Lower leg skin (tissue), 3 donors: Measurements from ENCODE around the gene TMSB10.

ENCODE experiments used
- POLR2A ChIP-seq, 2 donors: fragments of 450-650 bp; IDR thresholded peaks; one replicate each; pipeline ENCODE4 v1.6.1; 2016 to 2017; ENCODE audit warnings: antibody characterized with exemption in 2 of 2, mild to moderate bottlenecking in 1 of 2, moderate library complexity in 1 of 2
- TF ChIP-seq, protein P1 (sequence below), 3 donors: fragments of 450-650 bp; IDR thresholded peaks; one replicate each; pipeline ENCODE4 v1.5.1; 2016; ENCODE audit warnings: antibody characterized with exemption in 3 of 3, mild to moderate bottlenecking in 3 of 3, moderate library complexity in 2 of 3

GRCh38 chr2:84880395-84880644 lies 25.1 kb upstream of the TMSB10 start:
- TF ChIP-seq, protein P1, sequence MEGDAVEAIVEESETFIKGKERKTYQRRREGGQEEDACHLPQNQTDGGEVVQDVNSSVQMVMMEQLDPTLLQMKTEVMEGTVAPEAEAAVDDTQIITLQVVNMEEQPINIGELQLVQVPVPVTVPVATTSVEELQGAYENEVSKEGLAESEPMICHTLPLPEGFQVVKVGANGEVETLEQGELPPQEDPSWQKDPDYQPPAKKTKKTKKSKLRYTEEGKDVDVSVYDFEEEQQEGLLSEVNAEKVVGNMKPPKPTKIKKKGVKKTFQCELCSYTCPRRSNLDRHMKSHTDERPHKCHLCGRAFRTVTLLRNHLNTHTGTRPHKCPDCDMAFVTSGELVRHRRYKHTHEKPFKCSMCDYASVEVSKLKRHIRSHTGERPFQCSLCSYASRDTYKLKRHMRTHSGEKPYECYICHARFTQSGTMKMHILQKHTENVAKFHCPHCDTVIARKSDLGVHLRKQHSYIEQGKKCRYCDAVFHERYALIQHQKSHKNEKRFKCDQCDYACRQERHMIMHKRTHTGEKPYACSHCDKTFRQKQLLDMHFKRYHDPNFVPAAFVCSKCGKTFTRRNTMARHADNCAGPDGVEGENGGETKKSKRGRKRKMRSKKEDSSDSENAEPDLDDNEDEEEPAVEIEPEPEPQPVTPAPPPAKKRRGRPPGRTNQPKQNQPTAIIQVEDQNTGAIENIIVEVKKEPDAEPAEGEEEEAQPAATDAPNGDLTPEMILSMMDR (IDR thresholded peaks at IDR 0.05): no peak
- no peak for TF ChIP-seq POLR2A (IDR thresholded peaks at IDR 0.05)
